ENCODE data around the gene PTPRR. TPM values are rescaled to one million over a fixed set of nuclear protein-coding genes. Genes with fewer than 3 reads are reported as not detected.

PTPRR gene
- total RNA-seq, 2 experiments from 2014 or later, result not detected

GRCh38 chr12:70659077-70659606, 261.4 kb downstream of the PTPRR start:
- H3K36me3 Mint-ChIP-seq, result no peaks in the 10 kb centered on the region
- CTCF ChIA-PET, result no interaction called here
- H3K4me3 Mint-ChIP-seq, result no peak overlapping the region
- H3K4me1 Mint-ChIP-seq, result no peaks in the 10 kb centered on the region
- no peak overlapping the region for H3K27ac Mint-ChIP-seq
- no peaks in the 10 kb centered on the region for H3K27me3 Mint-ChIP-seq
- H3K9me3 Mint-ChIP-seq (ENCODE audit: low read depth), result peaks cover 2% of the 10 kb centered on the region
- DNase-seq, result no peak
- no peak for ATAC-seq

GRCh38 chr12:70657616-70658286, 262.8 kb downstream of the PTPRR start:
- H3K36me3 Mint-ChIP-seq, result no peaks in the 10 kb centered on the region
- ATAC-seq, result no peak
- H3K27ac Mint-ChIP-seq, result no peak overlapping the region
- no peak overlapping the region for H3K4me3 Mint-ChIP-seq
- no peak for DNase-seq
- no peaks in the 10 kb centered on the region for H3K4me1 Mint-ChIP-seq
- peaks cover 2% of the 10 kb centered on the region for H3K9me3 Mint-ChIP-seq (ENCODE audit: low read depth)
- no peaks in the 10 kb centered on the region for H3K27me3 Mint-ChIP-seq
- CTCF ChIA-PET, result no interaction called here

GRCh38 chr12:70652451-70652850, 268.1 kb downstream of the PTPRR start:
- Mint-ChIP-seq H3K4me1 (no peaks in the 10 kb centered on the region), H3K27ac (no peak overlapping the region), H3K36me3 (no peaks in the 10 kb centered on the region), H3K27me3 (peaks cover 6% of the 10 kb centered on the region), H3K4me3 (no peak overlapping the region), H3K9me3 (ENCODE audit: low read depth) (no peaks in the 10 kb centered on the region)
- no peak for ATAC-seq
- no peak for DNase-seq
- CTCF ChIA-PET, result no interaction called here

- ATAC-seq (no peak), DNase-seq (no peak)
- Mint-ChIP-seq H3K4me1 (no peaks in the 10 kb centered on the region), H3K9me3 (ENCODE audit: low read depth) (no peaks in the 10 kb centered on the region), H3K27me3 (peaks cover 6% of the 10 kb centered on the region), H3K36me3 (no peaks in the 10 kb centered on the region), H3K27ac (no peak overlapping the region), H3K4me3 (no peak overlapping the region)
- CTCF ChIA-PET, result no interaction called here
These were observed 271.7 kb downstream of the PTPRR start for GRCh38 chr12:70648831-70649230.

- Mint-ChIP-seq H3K9me3 (ENCODE audit: low read depth) (no peaks in the 10 kb centered on the region), H3K36me3 (no peaks in the 10 kb centered on the region), H3K27ac (no peak overlapping the region), H3K4me3 (no peak overlapping the region), H3K4me1 (no peaks in the 10 kb centered on the region), H3K27me3 (peaks cover 6% of the 10 kb centered on the region)
- ATAC-seq (no peak), DNase-seq (no peak)
- CTCF ChIA-PET, result no interaction called here
These were observed 272.3 kb downstream of the PTPRR start for GRCh38 chr12:70648191-70648590.

- Mint-ChIP-seq H3K36me3 (no peaks in the 10 kb centered on the region), H3K4me3 (no peak overlapping the region), H3K9me3 (ENCODE audit: low read depth) (no peaks in the 10 kb centered on the region), H3K27me3 (peaks cover 6% of the 10 kb centered on the region), H3K4me1 (no peaks in the 10 kb centered on the region), H3K27ac (no peak overlapping the region)
- CTCF ChIA-PET, result no interaction called here
- ATAC-seq (no peak), DNase-seq (no peak)
These were observed 273.7 kb downstream of the PTPRR start for GRCh38 chr12:70646850-70647249.

GRCh38 chr12:70645494-70646317, 274.8 kb downstream of the PTPRR start:
- Mint-ChIP-seq H3K4me1 (no peaks in the 10 kb centered on the region), H3K27me3 (peaks cover 6% of the 10 kb centered on the region), H3K27ac (no peak overlapping the region), H3K36me3 (no peaks in the 10 kb centered on the region), H3K4me3 (no peak overlapping the region), H3K9me3 (ENCODE audit: low read depth) (no peaks in the 10 kb centered on the region)
- DNase-seq (no peak), ATAC-seq (peak; percentile 49)
- CTCF ChIA-PET, result no interaction called here

GRCh38 chr12:70644861-70645260, 275.7 kb downstream of the PTPRR start:
- CTCF ChIA-PET, result no interaction called here
- no peaks in the 10 kb centered on the region for H3K4me1 Mint-ChIP-seq

GRCh38 chr12:70643939-70644338, 276.6 kb downstream of the PTPRR start:
- H3K4me3 Mint-ChIP-seq, result no peak overlapping the region
- ATAC-seq (no peak), DNase-seq (no peak)
- no peaks in the 10 kb centered on the region for H3K4me1 Mint-ChIP-seq
- H3K36me3 Mint-ChIP-seq, result no peaks in the 10 kb centered on the region
- H3K9me3 Mint-ChIP-seq (ENCODE audit: low read depth), result no peaks in the 10 kb centered on the region
- H3K27ac Mint-ChIP-seq, result no peak overlapping the region
- peaks cover 6% of the 10 kb centered on the region for H3K27me3 Mint-ChIP-seq
- CTCF ChIA-PET, result no interaction called here

More at GRCh38 chr12:70644861-70645260, 275.7 kb downstream of the PTPRR start:
- Mint-ChIP-seq H3K27me3 (peaks cover 6% of the 10 kb centered on the region), H3K27ac (no peak overlapping the region), H3K36me3 (no peaks in the 10 kb centered on the region), H3K4me3 (no peak overlapping the region), H3K9me3 (ENCODE audit: low read depth) (no peaks in the 10 kb centered on the region)
- DNase-seq, result no peak
- ATAC-seq, result no peak

GRCh38 chr12:70641691-70642090, 278.8 kb downstream of the PTPRR start:
- ATAC-seq, result no peak
- CTCF ChIA-PET, result no interaction called here
- no peak for DNase-seq
- Mint-ChIP-seq H3K9me3 (ENCODE audit: low read depth) (no peaks in the 10 kb centered on the region), H3K36me3 (no peaks in the 10 kb centered on the region), H3K4me1 (no peaks in the 10 kb centered on the region), H3K27ac (no peak overlapping the region), H3K4me3 (no peak overlapping the region), H3K27me3 (peaks cover 1% of the 10 kb centered on the region)

- H3K27me3 Mint-ChIP-seq, result peaks cover 4% of the 10 kb centered on the region
These were observed 279.6 kb downstream of the PTPRR start for GRCh38 chr12:70640901-70641300.

GRCh38 chr12:70639535-70639934, 281.0 kb downstream of the PTPRR start:
- Mint-ChIP-seq H3K4me1 (no peaks in the 10 kb centered on the region), H3K27me3 (peaks cover 4% of the 10 kb centered on the region), H3K9me3 (ENCODE audit: low read depth) (no peaks in the 10 kb centered on the region), H3K4me3 (no peak overlapping the region), H3K36me3 (no peaks in the 10 kb centered on the region), H3K27ac (no peak overlapping the region)
- no peak for DNase-seq
- no peak for ATAC-seq
- CTCF ChIA-PET, result no interaction called here

More at GRCh38 chr12:70640901-70641300, 279.6 kb downstream of the PTPRR start:
- no peaks in the 10 kb centered on the region for H3K4me1 Mint-ChIP-seq
- no peaks in the 10 kb centered on the region for H3K36me3 Mint-ChIP-seq
- no peak for ATAC-seq
- H3K9me3 Mint-ChIP-seq (ENCODE audit: low read depth), result no peaks in the 10 kb centered on the region
- H3K4me3 Mint-ChIP-seq, result no peak overlapping the region
- no peak for DNase-seq
- CTCF ChIA-PET, result no interaction called here
- H3K27ac Mint-ChIP-seq, result no peak overlapping the region

- Mint-ChIP-seq H3K27me3 (peaks cover 4% of the 10 kb centered on the region), H3K4me1 (no peaks in the 10 kb centered on the region), H3K9me3 (ENCODE audit: low read depth) (no peaks in the 10 kb centered on the region), H3K36me3 (no peaks in the 10 kb centered on the region), H3K4me3 (no peak overlapping the region), H3K27ac (no peak overlapping the region)
- ATAC-seq (no peak), DNase-seq (no peak)
- CTCF ChIA-PET, result no interaction called here
These were observed 281.7 kb downstream of the PTPRR start for GRCh38 chr12:70638639-70639360.

Data from activated CD8-positive, alpha-beta memory T cell treated with anti-CD3 and anti-CD28 coated beads, Interleukin-2, amount 10 ng/mL, durations not matched to agents 7 days and 5 days (primary cell).